Keratinocyte (primary cell): ENCODE results near the gene STPG4.

Source experiments
- EZH2 ChIP-seq: IDR thresholded peaks from one replicate; pipeline ENCODE4 v1.6.1; 2012; ENCODE audit warnings: inconsistent platforms, mild to moderate bottlenecking, low read length, moderate library complexity
- TF ChIP-seq, protein P1 (sequence below), 3 experiments: IDR thresholded peaks in 1 of 3; conservative IDR thresholded peaks in 1 of 3; optimal IDR thresholded peaks in 1 of 3; 2 replicates in 2 of 3; 3 replicates in 1 of 3; pipeline versions ENCODE3 to v1.5.1; 2011; ENCODE audit warnings: low read length in 3 of 3, mild to moderate bottlenecking in 3 of 3, moderate library complexity in 2 of 3, control low read depth in 1 of 3, inconsistent platforms in 1 of 3; ENCODE audit not compliant: insufficient read depth in 2 of 3; ENCODE audit errors: extremely low read depth in 1 of 3

GRCh38 chr2:47189635-47190034 is 34.5 kb upstream of the STPG4 start:
- TF ChIP-seq, protein P1, sequence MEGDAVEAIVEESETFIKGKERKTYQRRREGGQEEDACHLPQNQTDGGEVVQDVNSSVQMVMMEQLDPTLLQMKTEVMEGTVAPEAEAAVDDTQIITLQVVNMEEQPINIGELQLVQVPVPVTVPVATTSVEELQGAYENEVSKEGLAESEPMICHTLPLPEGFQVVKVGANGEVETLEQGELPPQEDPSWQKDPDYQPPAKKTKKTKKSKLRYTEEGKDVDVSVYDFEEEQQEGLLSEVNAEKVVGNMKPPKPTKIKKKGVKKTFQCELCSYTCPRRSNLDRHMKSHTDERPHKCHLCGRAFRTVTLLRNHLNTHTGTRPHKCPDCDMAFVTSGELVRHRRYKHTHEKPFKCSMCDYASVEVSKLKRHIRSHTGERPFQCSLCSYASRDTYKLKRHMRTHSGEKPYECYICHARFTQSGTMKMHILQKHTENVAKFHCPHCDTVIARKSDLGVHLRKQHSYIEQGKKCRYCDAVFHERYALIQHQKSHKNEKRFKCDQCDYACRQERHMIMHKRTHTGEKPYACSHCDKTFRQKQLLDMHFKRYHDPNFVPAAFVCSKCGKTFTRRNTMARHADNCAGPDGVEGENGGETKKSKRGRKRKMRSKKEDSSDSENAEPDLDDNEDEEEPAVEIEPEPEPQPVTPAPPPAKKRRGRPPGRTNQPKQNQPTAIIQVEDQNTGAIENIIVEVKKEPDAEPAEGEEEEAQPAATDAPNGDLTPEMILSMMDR (optimal IDR thresholded peaks at IDR 0.05 in 1 of 3, IDR thresholded peaks at IDR 0.05 in 1 of 3, conservative IDR thresholded peaks at IDR 0.05 in 1 of 3; ENCODE audit: extremely low read depth in 1 of 3, insufficient read depth in 2 of 3, low read length in 3 of 3) = no peak
- TF ChIP-seq EZH2 = no peak
